Measurements from ENCODE around the gene C3orf80.
"Not testable (repeated sequence)": the region's sequence is repeated elsewhere in the genome, so short reads cannot be mapped to it uniquely, and the experiment has no call there.

C3orf80 gene

GRCh38 chr3:160226026-160226907 lies 1.0 kb downstream of the C3orf80 start:
- Mint-ChIP-seq H3K36me3 (no peaks in the 10 kb centered on the region), H3K4me3 (peak overlapping the region; percentile 86), H3K9me3 (no peaks in the 10 kb centered on the region), H3K4me1 (peaks cover 16% of the 10 kb centered on the region), H3K27ac (no peak overlapping the region), H3K27me3 (peaks cover 22% of the 10 kb centered on the region)
- peak; percentile 1 to 16 for DNase-seq (ENCODE audit: low spot score in 2 of 2)
- peak; percentile 32 for ATAC-seq (ENCODE audit: low read depth)

- Mint-ChIP-seq H3K9me3 (no peaks in the 10 kb centered on the region), H3K27me3 (peaks cover 23% of the 10 kb centered on the region), H3K4me3 (no peak overlapping the region), H3K4me1 (peaks cover 18% of the 10 kb centered on the region), H3K27ac (no peak overlapping the region), H3K36me3 (no peaks in the 10 kb centered on the region)
- DNase-seq (ENCODE audit: low spot score in 2 of 2) (no peak), ATAC-seq (ENCODE audit: low read depth) (no peak)
Measured at GRCh38 chr3:160227419-160227818, 2.2 kb downstream of the C3orf80 start.

GRCh38 chr3:160232014-160232413 lies 6.8 kb downstream of the C3orf80 start:
- H3K27ac Mint-ChIP-seq: no peak overlapping the region
- no peaks in the 10 kb centered on the region for H3K36me3 Mint-ChIP-seq
- no peaks in the 10 kb centered on the region for H3K9me3 Mint-ChIP-seq
- H3K27me3 Mint-ChIP-seq: peaks cover 12% of the 10 kb centered on the region
- no peak overlapping the region for H3K4me3 Mint-ChIP-seq
- H3K4me1 Mint-ChIP-seq: peaks cover 3% of the 10 kb centered on the region
- ATAC-seq (ENCODE audit: low read depth) (no peak), DNase-seq (ENCODE audit: low spot score in 2 of 2) (no peak)

- not testable (repeated sequence) for H3K4me3 Mint-ChIP-seq; H3K27ac Mint-ChIP-seq; DNase-seq (ENCODE audit: low spot score in 2 of 2); H3K36me3 Mint-ChIP-seq; H3K4me1 Mint-ChIP-seq; ATAC-seq (ENCODE audit: low read depth)
- H3K9me3 Mint-ChIP-seq: peaks cover 16% of the 10 kb centered on the region
- peaks cover 18% of the 10 kb centered on the region for H3K27me3 Mint-ChIP-seq
Measured at GRCh38 chr3:160240719-160241118, 15.5 kb downstream of the C3orf80 start.

GRCh38 chr3:160245261-160245800 lies 20.1 kb downstream of the C3orf80 start:
- no peak overlapping the region for H3K4me3 Mint-ChIP-seq
- no peaks in the 10 kb centered on the region for H3K4me1 Mint-ChIP-seq
- peaks cover 7% of the 10 kb centered on the region for H3K27me3 Mint-ChIP-seq
- H3K9me3 Mint-ChIP-seq: peaks cover 16% of the 10 kb centered on the region
- H3K36me3 Mint-ChIP-seq: peaks cover 2% of the 10 kb centered on the region
- DNase-seq (ENCODE audit: low spot score in 2 of 2) (no peak), ATAC-seq (ENCODE audit: low read depth) (no peak)
- no peak overlapping the region for H3K27ac Mint-ChIP-seq

- DNase-seq (ENCODE audit: low spot score in 2 of 2): no peak
- Mint-ChIP-seq H3K27me3 (peaks cover 4% of the 10 kb centered on the region), H3K4me3 (no peak overlapping the region), H3K27ac (no peak overlapping the region), H3K9me3 (peaks cover 15% of the 10 kb centered on the region), H3K36me3 (peaks cover 2% of the 10 kb centered on the region), H3K4me1 (no peaks in the 10 kb centered on the region)
- ATAC-seq (ENCODE audit: low read depth): no peak
Measured at GRCh38 chr3:160247766-160248165, 22.5 kb downstream of the C3orf80 start.

- no peak for ATAC-seq (ENCODE audit: low read depth)
Measured at GRCh38 chr3:160253298-160253697, 28.1 kb downstream of the C3orf80 start.

GRCh38 chr3:160257606-160258005 lies 32.4 kb downstream of the C3orf80 start:
- no peak overlapping the region for H3K27ac Mint-ChIP-seq
- peaks cover 6% of the 10 kb centered on the region for H3K36me3 Mint-ChIP-seq
- DNase-seq (ENCODE audit: low spot score in 2 of 2): no peak
- no peaks in the 10 kb centered on the region for H3K27me3 Mint-ChIP-seq
- H3K4me1 Mint-ChIP-seq: peaks cover 3% of the 10 kb centered on the region
- ATAC-seq (ENCODE audit: low read depth): no peak
- no peaks in the 10 kb centered on the region for H3K9me3 Mint-ChIP-seq
- H3K4me3 Mint-ChIP-seq: no peak overlapping the region

More at GRCh38 chr3:160253298-160253697, 28.1 kb downstream of the C3orf80 start:
- Mint-ChIP-seq H3K27ac (no peak overlapping the region), H3K9me3 (no peaks in the 10 kb centered on the region), H3K36me3 (no peaks in the 10 kb centered on the region), H3K27me3 (no peaks in the 10 kb centered on the region), H3K4me1 (no peaks in the 10 kb centered on the region), H3K4me3 (no peak overlapping the region)
- DNase-seq (ENCODE audit: low spot score in 2 of 2): no peak

GRCh38 chr3:160259589-160259988 lies 34.4 kb downstream of the C3orf80 start:
- Mint-ChIP-seq H3K9me3 (no peaks in the 10 kb centered on the region), H3K36me3 (peaks cover 6% of the 10 kb centered on the region), H3K4me3 (no peak overlapping the region), H3K4me1 (peaks cover 3% of the 10 kb centered on the region), H3K27me3 (no peaks in the 10 kb centered on the region), H3K27ac (no peak overlapping the region)
- no peak for ATAC-seq (ENCODE audit: low read depth)
- no peak for DNase-seq (ENCODE audit: low spot score in 2 of 2)

- no peaks in the 10 kb centered on the region for H3K27me3 Mint-ChIP-seq
- H3K4me3 Mint-ChIP-seq: no peak overlapping the region
- ATAC-seq (ENCODE audit: low read depth): no peak
- peaks cover 10% of the 10 kb centered on the region for H3K36me3 Mint-ChIP-seq
- no peak for DNase-seq (ENCODE audit: low spot score in 2 of 2)
- H3K9me3 Mint-ChIP-seq: no peaks in the 10 kb centered on the region
- peaks cover 3% of the 10 kb centered on the region for H3K4me1 Mint-ChIP-seq
- H3K27ac Mint-ChIP-seq: no peak overlapping the region
Measured at GRCh38 chr3:160260587-160261270, 35.5 kb downstream of the C3orf80 start.

- peaks cover 3% of the 10 kb centered on the region for H3K4me1 Mint-ChIP-seq
- no peaks in the 10 kb centered on the region for H3K27me3 Mint-ChIP-seq
- peaks cover 12% of the 10 kb centered on the region for H3K36me3 Mint-ChIP-seq
- no peaks in the 10 kb centered on the region for H3K9me3 Mint-ChIP-seq
- H3K4me3 Mint-ChIP-seq: no peak overlapping the region
- no peak for ATAC-seq (ENCODE audit: low read depth)
- no peak overlapping the region for H3K27ac Mint-ChIP-seq
- no peak for DNase-seq (ENCODE audit: low spot score in 2 of 2)
Measured at GRCh38 chr3:160265088-160265487, 39.9 kb downstream of the C3orf80 start.
